GM23338 (cell line): Measurements from ENCODE around the gene CYTL1. TPM values are rescaled to one million over a fixed set of nuclear protein-coding genes. Genes with fewer than 3 reads are reported as not detected.

Experiments
- ATAC-seq: fragments of 200-7000 bp; cut with Tn5 transposase; 3 replicates; pipeline ENCODE4 v1.9.1; 2020
- DNase-seq: peaks from one replicate; pipeline ENCODE4 v3.0.0-alpha.2; 2015; ENCODE audit warnings: low spot score
- H2AFZ ChIP-seq: fragments of 200-600 bp; sonication (generic); 2 replicates; pipeline ENCODE4 v1.8.0; 2016; ENCODE audit warnings: antibody characterized with exemption, mild to moderate bottlenecking, moderate library complexity
- H3F3A ChIP-seq: fragments of 200-600 bp; sonication (generic); replicated peaks from 2 replicates; pipeline ENCODE4 v1.8.0; 2017; ENCODE audit warnings: antibody characterized with exemption, mixed run types, low read depth
- H3K27ac ChIP-seq: fragments of 200-600 bp; sonication (generic); 2 replicates; pipeline ENCODE4 v1.6.1; 2016; ENCODE audit warnings: low read depth
- H3K27me3 ChIP-seq: fragments of 200-600 bp; sonication (generic); 2 replicates; pipeline ENCODE4 v1.8.0; 2016; ENCODE audit warnings: mild to moderate bottlenecking, mixed run types, moderate library complexity; ENCODE audit not compliant: insufficient read depth
- H3K36me3 ChIP-seq: fragments of 200-600 bp; sonication (generic); 2 replicates; pipeline ENCODE4 v1.8.0; 2016; ENCODE audit warnings: mild to moderate bottlenecking; ENCODE audit not compliant: insufficient read depth
- H3K4me1 ChIP-seq: fragments of 200-600 bp; sonication (generic); 2 replicates; pipeline ENCODE4 v1.8.0; 2016; ENCODE audit warnings: mild to moderate bottlenecking, moderate library complexity; ENCODE audit not compliant: insufficient read depth
- H3K4me2 ChIP-seq: fragments of 200-600 bp; sonication (generic); 2 replicates; pipeline ENCODE4 v1.7.1; 2017; ENCODE audit warnings: mixed run types
- H3K4me3 ChIP-seq: fragments of 200-600 bp; sonication (generic); 2 replicates; pipeline ENCODE4 v1.6.1; 2016; ENCODE audit warnings: mixed run types
- H3K79me2 ChIP-seq: fragments of 200-600 bp; sonication (generic); replicated peaks from 2 replicates; pipeline ENCODE4 v1.8.0; 2017; ENCODE audit warnings: mild to moderate bottlenecking; ENCODE audit not compliant: insufficient read depth
- H3K9me2 ChIP-seq: fragments of 200-600 bp; sonication (generic); 2 replicates; pipeline ENCODE4 v1.8.0; 2017; ENCODE audit not compliant: insufficient read depth
- H4K20me1 ChIP-seq: fragments of 200-600 bp; sonication (generic); replicated peaks from 2 replicates; pipeline ENCODE4 v1.8.0; 2017; ENCODE audit warnings: mild to moderate bottlenecking; ENCODE audit not compliant: insufficient read depth
- H3K27ac Mint-ChIP-seq: 2 replicates; pipeline ENCODE4 v1.8.0; 2020; ENCODE audit warnings: inconsistent platforms, mild to moderate bottlenecking, moderate library complexity, mixed read lengths
- H3K27me3 Mint-ChIP-seq: 3 replicates; pipeline ENCODE4 v1.8.0; 2022; ENCODE audit warnings: low read depth, mild to moderate bottlenecking, moderate library complexity, mixed read lengths, inconsistent platforms; ENCODE audit not compliant: insufficient read depth, poor library complexity
- H3K36me3 Mint-ChIP-seq: 3 replicates; pipeline ENCODE4 v1.8.0; 2021; ENCODE audit warnings: low read depth, mild to moderate bottlenecking, inconsistent platforms, moderate library complexity, mixed read lengths
- H3K4me1 Mint-ChIP-seq: 3 replicates; pipeline ENCODE4 v1.8.0; 2020; ENCODE audit warnings: mild to moderate bottlenecking, inconsistent platforms, mixed read lengths
- H3K4me3 Mint-ChIP-seq: 3 replicates; pipeline ENCODE4 v1.8.0; 2021; ENCODE audit warnings: moderate library complexity, mild to moderate bottlenecking, inconsistent platforms, mixed read lengths
- H3K9me3 Mint-ChIP-seq: 3 replicates; pipeline ENCODE4 v1.8.0; 2020; ENCODE audit warnings: moderate library complexity, mild to moderate bottlenecking, inconsistent platforms, mixed read lengths
- CREB1 ChIP-seq: fragments of 250-450 bp; sonication (Bioruptor Pico); IDR thresholded peaks from 2 replicates; pipeline ENCODE4 v1.5.0; 2020; ENCODE audit warnings: low read depth, mild to moderate bottlenecking, moderate library complexity
- CTCF ChIP-seq, 2 experiments: fragments of 200-600 bp in 1 of 2; sonication (generic) in 1 of 2; conservative IDR thresholded peaks; 2 replicates each; pipeline versions ENCODE4 v1.5.1 to v1.6.1; 2016 to 2017; ENCODE audit warnings: antibody characterized with exemption in 2 of 2, low read depth in 2 of 2, mild to moderate bottlenecking in 2 of 2, moderate library complexity in 1 of 2
- ETS1 ChIP-seq: IDR thresholded peaks from 2 replicates; pipeline ENCODE4 v1.6.1; 2016; ENCODE audit warnings: antibody characterized with exemption
- EZH2 ChIP-seq: fragments of 200-600 bp; sonication (generic); IDR thresholded peaks from one replicate; pipeline ENCODE4 v1.8.0; 2017; ENCODE audit warnings: antibody characterized with exemption, mild to moderate bottlenecking, low read depth; ENCODE audit not compliant: unreplicated experiment
- EZH2phosphoT487 ChIP-seq: fragments of 200-600 bp; sonication (generic); IDR thresholded peaks from one replicate; pipeline ENCODE4 v1.8.1; 2018; ENCODE audit warnings: antibody characterized with exemption; ENCODE audit not compliant: unreplicated experiment
- JUNB ChIP-seq: IDR thresholded peaks from one replicate; pipeline ENCODE4 v1.6.1; 2016; ENCODE audit warnings: antibody characterized with exemption; ENCODE audit not compliant: unreplicated experiment
- NANOG ChIP-seq: IDR thresholded peaks from 2 replicates; pipeline ENCODE4 v1.6.1; 2016; ENCODE audit warnings: antibody characterized with exemption, borderline replicate concordance
- POLR2AphosphoS5 ChIP-seq: IDR thresholded peaks from 2 replicates; pipeline ENCODE4 v1.6.1; 2016; ENCODE audit warnings: antibody characterized with exemption, low read depth
- REST ChIP-seq: IDR thresholded peaks from one replicate; pipeline ENCODE4 v1.6.1; 2018; ENCODE audit warnings: antibody characterized with exemption; ENCODE audit not compliant: unreplicated experiment
- STAT1 ChIP-seq: IDR thresholded peaks from one replicate; pipeline ENCODE4 v1.6.1; 2016; ENCODE audit warnings: antibody characterized with exemption; ENCODE audit not compliant: unreplicated experiment
- ZNF114 ChIP-seq: fragments of 250-450 bp; sonication (Bioruptor Pico); IDR thresholded peaks from 2 replicates; pipeline ENCODE4 v1.5.0; 2020; ENCODE audit warnings: mild to moderate bottlenecking, moderate library complexity
- ZNF331 ChIP-seq: fragments of 250-450 bp; sonication (Bioruptor Pico); IDR thresholded peaks from 2 replicates; pipeline ENCODE4 v1.5.0; 2020; ENCODE audit warnings: low read depth, mild to moderate bottlenecking, moderate library complexity
- ZNF462 ChIP-seq: fragments of 250-450 bp; sonication (Bioruptor Pico); IDR thresholded peaks from 2 replicates; pipeline ENCODE4 v1.5.0; 2020; ENCODE audit warnings: mild to moderate bottlenecking, moderate library complexity
- polyA plus RNA-seq: library from polyadenylated mRNA; unstranded; fragments of >200 nt; fragmentation: Nextera tagmentation; extraction: Ambion mirVana; gene quantifications from 2 replicates; pipeline ENCODE4 v1.2.1, GENCODE V29; 2016
- total RNA-seq: library from RNA; depleted of rRNA; stranded (reverse); fragments of >200 nt; shearing (Covaris generic); gene quantifications from 2 replicates; pipeline ENCODE4 v1.2.3, GENCODE V29; 2014

Gene CYTL1
- total and polyA plus RNA-seq, 2 experiments from 2014 or later: 12.6 to 17.6 TPM

GRCh38 chr4:5050520-5051277 lies 31.4 kb upstream of the CYTL1 start:
- H3K27ac Mint-ChIP-seq: no peak overlapping the region
- Histone ChIP-seq H3K79me2 (no peaks in the 10 kb centered on the region), H3K4me2 (peak overlapping the region; percentile 100), H3K4me1 (no peaks in the 10 kb centered on the region), H3K27me3 (peaks cover 41% of the 10 kb centered on the region), H2AFZ (peak overlapping the region; percentile 100), H3K27ac (no peak overlapping the region), H3K4me3 (peak overlapping the region; percentile 85), H3K36me3 (no peaks in the 10 kb centered on the region), H3K9me2 (no peaks in the 10 kb centered on the region), H4K20me1 (no peaks in the 10 kb centered on the region), H3F3A (0 out of 2 replicates have a peak, but pooled peaks cover 4% of the 10 kb centered on the region)
- peaks cover 34% of the 10 kb centered on the region for H3K27me3 Mint-ChIP-seq
- no peaks in the 10 kb centered on the region for H3K36me3 Mint-ChIP-seq
- no peak for TF ChIP-seq ZNF331
- TF ChIP-seq ZNF462: no peak
- peak; percentile 52 for TF ChIP-seq EZH2
- TF ChIP-seq CREB1 (CRISPR knock-in tag): no peak
- TF ChIP-seq CTCF (conservative IDR thresholded peaks at IDR 0.05; ENCODE audit: low read depth in 2 of 2): peak; percentile 69 to 91
- no peak for TF ChIP-seq JUNB
- no peak for TF ChIP-seq POLR2AphosphoS5
- TF ChIP-seq EZH2phosphoT487: no peak
- TF ChIP-seq ZNF114 (CRISPR knock-in tag): no peak
- TF ChIP-seq STAT1: no peak
- TF ChIP-seq ETS1: no peak
- TF ChIP-seq REST: no peak
- TF ChIP-seq NANOG: no peak
- H3K9me3 Mint-ChIP-seq: no peaks in the 10 kb centered on the region
- DNase-seq: peak; percentile 91
- peak overlapping the region; percentile 80 for H3K4me3 Mint-ChIP-seq
- peaks cover 7% of the 10 kb centered on the region; the same call in 1 of the 3 replicates for H3K4me1 Mint-ChIP-seq
- peak; percentile 80 for ATAC-seq
